Aorta (tissue), 5 donors: ENCODE measurements around the gene CPA1. TPM values are rescaled to one million over a fixed set of nuclear protein-coding genes. Genes with fewer than 3 reads are reported as not detected.

Experiments used
- ATAC-seq: fragments of 200-7000 bp; cut with Tn5 transposase; one replicate; pipeline ENCODE4 v1.9.1; 2022; ENCODE audit warnings: moderate library complexity; ENCODE audit not compliant: low FRiP score
- DNase-seq, 2 donors: peaks; one replicate each; pipeline ENCODE4 v3.0.0-alpha.2; 2020
- H3K27ac ChIP-seq, 2 donors: one replicate each; pipeline ENCODE4 v1.5.1; 2013; ENCODE audit warnings: low read length in 2 of 2, mild to moderate bottlenecking in 2 of 2, moderate library complexity in 2 of 2, control low read depth in 1 of 2, inconsistent platforms in 1 of 2, low read depth in 1 of 2
- H3K27me3 ChIP-seq, 2 donors: one replicate each; pipeline ENCODE4 v1.6.1; 2013; ENCODE audit warnings: control low read depth in 1 of 2, low read length in 1 of 2, mild to moderate bottlenecking in 1 of 2, moderate library complexity in 1 of 2; ENCODE audit not compliant: insufficient read depth in 2 of 2, control insufficient read depth in 1 of 2
- H3K36me3 ChIP-seq, 2 donors: one replicate each; pipeline ENCODE4 v1.6.1; 2013; ENCODE audit warnings: control low read depth in 1 of 2, low read length in 1 of 2, mild to moderate bottlenecking in 1 of 2; ENCODE audit not compliant: insufficient read depth in 2 of 2, control insufficient read depth in 1 of 2
- H3K4me1 ChIP-seq, 2 donors: one replicate each; pipeline ENCODE4 v1.6.1; 2013; ENCODE audit warnings: low read length in 2 of 2, control low read depth in 1 of 2, mild to moderate bottlenecking in 1 of 2, moderate library complexity in 1 of 2; ENCODE audit not compliant: insufficient read depth in 2 of 2, control insufficient read depth in 1 of 2
- H3K4me3 ChIP-seq, 2 donors: one replicate each; pipeline ENCODE4 v1.5.1; 2013; ENCODE audit warnings: low read length in 2 of 2, control low read depth in 1 of 2, mild to moderate bottlenecking in 1 of 2
- H3K9me3 ChIP-seq: one replicate; pipeline ENCODE4 v1.6.1; 2013; ENCODE audit warnings: mild to moderate bottlenecking, low read length; ENCODE audit not compliant: control insufficient read depth
- WGBS, 2 donors: extraction: QIAGEN DNeasy Blood & Tissue Kit; methylation state at CpG; one replicate each; pipeline ENCODE4 v1.1.7; 2013; 5-methylcytosine and 5-hydroxymethylcytosine counted together
- intact Hi-C, 2 donors: fragments of 100-400 bp; cut with DNase I; formaldehyde crosslinking; loops; one replicate each; pipeline versions ENCODE4 v1.14.2 to v1.15.0; 2022
- polyA plus RNA-seq, 2 donors: library from polyadenylated mRNA; stranded (reverse); fragments of 200-250 nt; gene quantifications; one replicate each; pipeline ENCODE4 v1.2.3, GENCODE V29; 2013
- total RNA-seq, 2 donors: library from RNA; stranded (reverse); fragmentation: NEBNext Ultra II Directional; extraction: Animal tissue kit (Norgen Biotek cat#: 25700); gene quantifications; one replicate each; pipeline ENCODE4 v1.2.1, GENCODE V29; 2021
- donor health status: healthy with polysubstance abuse.
- donor health status: Bipolar disorder and iron deficiency.
- donor health status: DM: no; HTN: no; CAD: no.
- donor health status: DM: no; HTN: no; CAD: no.
- donor health status: DM: yes; HTN: yes; CAD: no.

The CPA1 gene
- total and polyA plus RNA-seq, 4 donors = 3.6 to 9.4 (median 6.2) TPM

GRCh38 chr7:130435311-130435854, 55.1 kb downstream of the CPA1 start:
- WGBS, 2 donors = 59 to 66% methylated on average over 2 of the region's 2 CpGs
- intact Hi-C loops = no loop called here
- Histone ChIP-seq H3K9me3 (no peaks in the 10 kb centered on the region), H3K4me1 (no peaks in the 10 kb centered on the region), H3K27ac (no peak overlapping the region), H3K4me3 (no peak overlapping the region), H3K36me3 (no peaks in the 10 kb centered on the region), H3K27me3 (no peaks in the 10 kb centered on the region)
- ATAC-seq = no peak
- DNase-seq = no peak

- 89 to 94% methylated on average over 1 of the region's 1 CpG for WGBS, 2 donors
- Histone ChIP-seq H3K27me3 (no peaks in the 10 kb centered on the region), H3K4me1 (no peaks in the 10 kb centered on the region), H3K9me3 (no peaks in the 10 kb centered on the region), H3K36me3 (no peaks in the 10 kb centered on the region), H3K4me3 (no peak overlapping the region), H3K27ac (no peak overlapping the region)
- intact Hi-C loops = no loop called here
- no peak for DNase-seq
- no peak for ATAC-seq
Measured at GRCh38 chr7:130436253-130436652, 56.0 kb downstream of the CPA1 start.

Other genes starting within 250 kb of the CPA1 start
- 10 to 100 TPM; 11.7 to 13.7 TPM for gene TMEM209, start 175.1 kb upstream of the CPA1 start, total RNA-seq
- gene TMEM209, start 175.1 kb upstream of the CPA1 start, polyA plus RNA-seq = 1 to 10 TPM; 3.8 to 5.6 TPM
- not detected for gene SSMEM1, start 172.6 kb upstream of the CPA1 start, total RNA-seq
- not detected for gene SSMEM1, start 172.6 kb upstream of the CPA1 start, polyA plus RNA-seq
- 1 to 10 TPM in 1 of 2 donors, under 1 TPM in 1; 0.72 to 1.0 TPM for gene CPA2, start 113.6 kb upstream of the CPA1 start, total RNA-seq
- 1 to 10 TPM in 1 of 2 donors, under 1 TPM in 1; 0.38 to 2.8 TPM for gene CPA2, start 113.6 kb upstream of the CPA1 start, polyA plus RNA-seq
- 1 to 10 TPM in 1 of 2 donors, under 1 TPM in 1; 0.45 to 1.0 TPM for gene CPA4, start 87.3 kb upstream of the CPA1 start, total RNA-seq
- gene CPA4, start 87.3 kb upstream of the CPA1 start, polyA plus RNA-seq = under 1 TPM in 1 of 2 donors, not detected in 1; 0.18 TPM
- gene CPA5, start 35.7 kb upstream of the CPA1 start, total RNA-seq = not detected
- gene CPA5, start 35.7 kb upstream of the CPA1 start, polyA plus RNA-seq = not detected
- gene CEP41, start 60.5 kb downstream of the CPA1 start, total RNA-seq = 1 to 10 TPM; 6.2 to 6.6 TPM
- gene CEP41, start 60.5 kb downstream of the CPA1 start, polyA plus RNA-seq = 1 to 10 TPM; 2.1 to 7.5 TPM
- gene MEST, start 111.6 kb downstream of the CPA1 start, total RNA-seq = 10 to 100 TPM in 1 of 2 donors, 1 to 10 TPM in 1; 9.0 to 23.0 TPM
- 1 to 10 TPM; 2.7 to 4.9 TPM for gene MEST, start 111.6 kb downstream of the CPA1 start, polyA plus RNA-seq